Memory B cell (primary cell): ENCODE measurements around the gene ZNF467.

Experiments used
- ATAC-seq: fragments of 150-1000 bp; cut with Tn5 transposase; 2 replicates; pipeline ENCODE4 v1.10.0; 2021; ENCODE audit warnings: low read depth, mild to moderate bottlenecking, moderate library complexity
- DNase-seq, 2 donors: peaks; one replicate each; pipeline ENCODE4 v3.0.0; 2022; ENCODE audit warnings: low spot score in 2 of 2
- H3K27ac Mint-ChIP-seq: one replicate; pipeline ENCODE4 v1.8.0; 2022; ENCODE audit warnings: mild to moderate bottlenecking, moderate library complexity, mixed read lengths
- H3K27me3 Mint-ChIP-seq: one replicate; pipeline ENCODE4 v1.8.0; 2022; ENCODE audit warnings: mixed read lengths
- H3K36me3 Mint-ChIP-seq: one replicate; pipeline ENCODE4 v1.8.0; 2022; ENCODE audit warnings: mild to moderate bottlenecking, mixed read lengths
- H3K4me1 Mint-ChIP-seq: one replicate; pipeline ENCODE4 v1.8.0; 2022; ENCODE audit warnings: mixed read lengths
- H3K4me3 Mint-ChIP-seq: one replicate; pipeline ENCODE4 v1.8.0; 2022; ENCODE audit warnings: mild to moderate bottlenecking, moderate library complexity, mixed read lengths
- H3K9me3 Mint-ChIP-seq: one replicate; pipeline ENCODE4 v1.8.0; 2022; ENCODE audit warnings: mixed read lengths

The ZNF467 gene

DNA sequence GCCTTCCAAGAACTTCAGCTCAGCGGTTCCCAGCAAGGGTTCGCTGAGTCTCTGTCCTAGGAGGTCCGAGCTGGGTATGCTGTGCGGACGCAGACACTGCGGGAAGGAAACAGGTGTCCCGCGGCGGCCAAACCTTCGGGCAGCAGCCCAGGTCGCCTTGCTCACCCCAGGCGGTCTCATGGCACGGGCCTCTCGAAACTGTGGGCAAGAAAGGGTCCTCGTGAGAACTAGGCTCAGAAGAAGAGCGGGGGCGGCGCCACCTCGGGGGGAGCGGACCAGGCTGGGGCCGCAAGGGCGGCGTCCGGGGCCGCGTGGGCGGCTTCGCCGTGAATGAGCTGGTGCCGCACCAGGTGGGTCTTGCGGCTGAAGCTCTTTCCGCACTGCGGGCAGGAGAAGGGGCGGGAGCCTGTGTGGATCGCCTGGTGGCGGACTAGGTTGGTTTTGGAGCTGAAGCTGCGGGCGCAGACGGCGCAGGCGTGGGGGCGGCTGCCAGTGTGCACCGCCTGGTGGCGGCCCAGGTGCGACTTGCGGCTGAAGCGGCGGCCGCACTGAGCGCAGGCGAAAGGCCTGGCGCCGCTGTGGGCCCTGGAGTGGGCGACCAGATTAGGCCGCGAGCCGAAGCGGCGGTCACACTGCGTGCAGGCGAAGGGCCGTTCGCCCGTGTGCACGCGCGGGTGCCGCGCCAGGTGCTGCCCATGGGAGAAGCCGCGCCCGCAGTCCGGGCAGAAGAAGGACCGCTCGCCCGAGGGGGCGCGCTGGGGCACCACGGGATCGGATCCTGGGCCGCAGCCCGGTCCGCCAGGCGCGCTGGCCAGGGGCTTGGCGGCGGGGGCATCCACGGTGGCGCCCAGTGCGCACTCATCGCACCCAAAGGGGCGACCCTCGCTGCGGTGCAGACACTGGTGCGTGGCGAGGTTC is 8.6 kb downstream of the ZNF467 start:
- H3K27me3 Mint-ChIP-seq: peaks cover 7% of the 10 kb centered on the region
- no peak overlapping the region for H3K27ac Mint-ChIP-seq
- peaks cover 2% of the 10 kb centered on the region for H3K36me3 Mint-ChIP-seq
- H3K4me3 Mint-ChIP-seq: no peak overlapping the region
- ATAC-seq (no peak), DNase-seq (no peak)
- no peaks in the 10 kb centered on the region for H3K4me1 Mint-ChIP-seq
- H3K9me3 Mint-ChIP-seq: no peaks in the 10 kb centered on the region

DNA sequence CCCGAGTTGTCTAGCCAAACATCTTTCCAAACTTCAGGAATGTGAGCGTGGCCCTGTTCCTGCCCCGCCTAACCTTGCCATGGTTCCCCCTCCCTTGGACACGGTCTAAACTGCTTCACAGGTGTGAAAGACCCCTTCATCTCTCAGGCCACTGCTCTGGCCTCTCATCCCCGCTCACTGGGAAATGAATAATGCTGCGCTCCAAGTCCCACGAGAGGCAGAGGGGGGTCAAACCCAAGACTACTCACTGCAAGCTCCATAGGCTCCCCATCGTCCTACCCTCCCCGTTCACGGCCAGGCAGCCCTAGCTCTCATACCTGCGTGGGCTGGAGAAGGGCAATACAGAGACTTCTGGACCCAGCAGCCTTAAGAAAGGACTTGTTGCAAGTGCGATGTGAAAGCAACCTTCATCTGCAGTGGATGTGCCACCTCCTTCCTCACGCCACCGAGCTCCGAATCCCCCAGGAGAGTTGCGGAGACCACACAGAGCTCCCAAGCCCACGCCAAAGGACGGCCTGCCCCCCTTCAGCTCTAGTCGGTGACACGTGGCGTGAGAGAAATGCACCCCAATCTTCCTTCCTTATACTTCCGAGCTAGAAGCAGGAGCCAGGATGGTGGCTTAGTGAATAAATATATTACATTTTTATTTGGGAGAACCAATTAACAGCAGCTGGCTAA is 9.7 kb downstream of the ZNF467 start:
- Mint-ChIP-seq H3K36me3 (peaks cover 2% of the 10 kb centered on the region), H3K9me3 (no peaks in the 10 kb centered on the region), H3K27me3 (peaks cover 7% of the 10 kb centered on the region), H3K27ac (no peak overlapping the region), H3K4me1 (no peaks in the 10 kb centered on the region), H3K4me3 (no peak overlapping the region)
- no peak for DNase-seq
- ATAC-seq: no peak

GRCh38 chr7:149762610-149763009 is 10.8 kb downstream of the ZNF467 start:
- no peak overlapping the region for H3K27ac Mint-ChIP-seq
- DNase-seq (no peak), ATAC-seq (no peak)
- no peaks in the 10 kb centered on the region for H3K36me3 Mint-ChIP-seq
- no peak overlapping the region for H3K4me3 Mint-ChIP-seq
- no peaks in the 10 kb centered on the region for H3K4me1 Mint-ChIP-seq
- H3K27me3 Mint-ChIP-seq: peaks cover 3% of the 10 kb centered on the region
- no peaks in the 10 kb centered on the region for H3K9me3 Mint-ChIP-seq

GRCh38 chr7:149762089-149762488 is 11.3 kb downstream of the ZNF467 start:
- H3K4me1 Mint-ChIP-seq: no peaks in the 10 kb centered on the region
- DNase-seq (no peak), ATAC-seq (no peak)
- no peak overlapping the region for H3K27ac Mint-ChIP-seq
- H3K27me3 Mint-ChIP-seq: peaks cover 3% of the 10 kb centered on the region
- H3K9me3 Mint-ChIP-seq: no peaks in the 10 kb centered on the region
- no peak overlapping the region for H3K4me3 Mint-ChIP-seq
- H3K36me3 Mint-ChIP-seq: no peaks in the 10 kb centered on the region

- H3K27ac Mint-ChIP-seq: no peak overlapping the region
- peaks cover 3% of the 10 kb centered on the region for H3K27me3 Mint-ChIP-seq
- H3K36me3 Mint-ChIP-seq: no peaks in the 10 kb centered on the region
- DNase-seq: no peak
- H3K9me3 Mint-ChIP-seq: peaks cover 3% of the 10 kb centered on the region
- no peak for ATAC-seq
- H3K4me3 Mint-ChIP-seq: no peak overlapping the region
- H3K4me1 Mint-ChIP-seq: no peaks in the 10 kb centered on the region
Measured at GRCh38 chr7:149761307-149761706, 12.1 kb downstream of the ZNF467 start.

- H3K4me1 Mint-ChIP-seq: no peaks in the 10 kb centered on the region
- no peak overlapping the region for H3K4me3 Mint-ChIP-seq
- no peak overlapping the region for H3K27ac Mint-ChIP-seq
- DNase-seq (no peak), ATAC-seq (no peak)
- H3K9me3 Mint-ChIP-seq: peaks cover 3% of the 10 kb centered on the region
- H3K36me3 Mint-ChIP-seq: no peaks in the 10 kb centered on the region
- peaks cover 6% of the 10 kb centered on the region for H3K27me3 Mint-ChIP-seq
Measured at GRCh38 chr7:149760538-149760937, 12.8 kb downstream of the ZNF467 start.

DNA sequence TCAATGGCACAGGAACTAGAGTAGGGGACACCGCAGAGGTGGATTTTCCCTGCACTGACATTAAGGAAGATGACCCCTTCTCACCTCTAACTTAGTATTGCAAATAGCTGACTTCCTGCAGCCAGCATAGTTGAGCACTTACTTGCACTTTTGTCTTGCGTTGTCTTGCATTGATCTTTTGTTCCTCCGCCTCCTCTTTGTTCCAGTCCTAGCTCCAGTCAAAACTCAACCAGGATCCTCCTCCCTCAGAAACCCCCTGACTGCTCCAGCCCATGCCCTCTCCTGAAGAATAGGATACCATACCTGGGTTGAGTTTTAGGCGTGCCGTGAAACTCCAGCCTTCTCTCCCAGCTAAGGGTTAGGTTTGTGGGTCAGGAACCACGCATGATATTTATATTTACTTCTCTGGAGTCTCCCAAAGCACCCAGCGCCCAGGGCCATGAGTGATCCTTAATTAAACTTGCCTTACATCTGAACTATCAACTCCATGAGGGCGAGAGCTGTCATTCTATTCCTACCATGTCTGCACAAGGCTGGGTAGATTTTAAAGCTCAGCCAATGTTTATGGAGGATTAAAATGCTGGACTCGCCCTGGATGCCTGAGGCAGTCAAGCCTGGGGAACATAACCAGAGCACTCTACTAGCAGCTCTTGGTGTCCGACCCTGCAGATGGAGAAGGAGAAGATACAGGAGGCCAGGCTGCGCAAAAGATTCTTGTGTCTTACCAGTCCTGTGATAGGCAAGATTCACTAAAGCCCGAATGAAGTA is 14.1 kb downstream of the ZNF467 start:
- H3K9me3 Mint-ChIP-seq: peaks cover 3% of the 10 kb centered on the region
- no peaks in the 10 kb centered on the region for H3K4me1 Mint-ChIP-seq
- ATAC-seq (no peak), DNase-seq (no peak)
- peaks cover 6% of the 10 kb centered on the region for H3K27me3 Mint-ChIP-seq
- H3K36me3 Mint-ChIP-seq: no peaks in the 10 kb centered on the region
- H3K27ac Mint-ChIP-seq: no peak overlapping the region
- H3K4me3 Mint-ChIP-seq: no peak overlapping the region

DNA sequence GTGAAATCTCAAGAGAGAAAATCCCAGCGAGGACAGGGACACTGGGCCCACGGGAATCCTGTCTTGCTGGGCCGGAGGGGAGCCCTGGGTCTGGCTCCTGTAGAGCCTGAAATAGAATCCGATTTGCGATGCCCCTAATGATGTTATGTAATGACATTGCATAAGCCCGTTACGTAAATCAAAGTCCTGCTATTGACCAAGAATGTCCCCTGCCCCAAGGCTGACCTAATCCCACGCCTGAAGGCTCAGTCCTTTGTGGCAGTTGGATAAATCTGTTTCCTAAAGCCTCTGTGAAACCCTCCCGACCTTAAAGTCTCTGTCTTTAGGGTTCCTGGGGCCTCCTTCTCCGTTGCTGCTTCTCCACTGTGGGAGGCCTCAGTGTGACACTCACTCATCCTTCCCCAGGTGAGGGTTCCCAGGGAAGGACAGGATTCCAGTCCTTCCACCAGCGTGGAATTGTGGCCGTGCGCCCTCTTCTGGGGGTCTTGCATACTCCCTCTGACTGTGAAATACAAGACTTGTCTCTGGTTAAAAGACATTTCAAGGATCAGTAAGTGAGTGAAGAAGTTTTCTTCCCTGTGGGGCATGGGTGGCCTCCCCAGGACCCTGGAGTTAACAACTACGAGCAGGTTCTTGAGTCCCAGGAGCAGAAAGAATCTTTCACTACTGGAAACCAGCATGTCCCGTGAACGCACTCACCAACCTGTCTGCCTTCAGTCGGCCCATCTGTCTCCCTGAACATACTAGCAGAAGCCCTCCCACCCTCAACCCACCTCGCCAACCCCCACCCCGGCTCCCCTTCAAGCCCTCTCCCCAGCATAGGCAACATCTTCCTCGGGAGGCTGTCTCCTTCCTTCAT is 19.8 kb downstream of the ZNF467 start:
- H3K27ac Mint-ChIP-seq: no peak overlapping the region
- H3K27me3 Mint-ChIP-seq: peaks cover 5% of the 10 kb centered on the region
- peaks cover 3% of the 10 kb centered on the region for H3K36me3 Mint-ChIP-seq
- ATAC-seq: no peak
- H3K4me3 Mint-ChIP-seq: no peak overlapping the region
- H3K4me1 Mint-ChIP-seq: no peaks in the 10 kb centered on the region
- no peak for DNase-seq
- peaks cover 4% of the 10 kb centered on the region for H3K9me3 Mint-ChIP-seq

GRCh38 chr7:149752646-149753045 is 20.7 kb downstream of the ZNF467 start:
- H3K27me3 Mint-ChIP-seq: peaks cover 5% of the 10 kb centered on the region
- ATAC-seq: no peak
- H3K27ac Mint-ChIP-seq: no peak overlapping the region
- no peak for DNase-seq
- H3K4me1 Mint-ChIP-seq: no peaks in the 10 kb centered on the region
- peaks cover 4% of the 10 kb centered on the region for H3K9me3 Mint-ChIP-seq
- no peak overlapping the region for H3K4me3 Mint-ChIP-seq
- H3K36me3 Mint-ChIP-seq: peaks cover 3% of the 10 kb centered on the region

GRCh38 chr7:149751043-149751775 is 22.2 kb downstream of the ZNF467 start:
- peaks cover 5% of the 10 kb centered on the region for H3K27me3 Mint-ChIP-seq
- DNase-seq: no peak
- no peak for ATAC-seq
- no peaks in the 10 kb centered on the region for H3K4me1 Mint-ChIP-seq
- H3K9me3 Mint-ChIP-seq: peaks cover 2% of the 10 kb centered on the region
- H3K36me3 Mint-ChIP-seq: peaks cover 3% of the 10 kb centered on the region
- H3K4me3 Mint-ChIP-seq: no peak overlapping the region
- H3K27ac Mint-ChIP-seq: no peak overlapping the region

GRCh38 chr7:149750122-149750845 is 23.1 kb downstream of the ZNF467 start:
- ATAC-seq (no peak), DNase-seq (no peak)
- no peak overlapping the region for H3K4me3 Mint-ChIP-seq
- peaks cover 3% of the 10 kb centered on the region for H3K36me3 Mint-ChIP-seq
- no peak overlapping the region for H3K27ac Mint-ChIP-seq
- peaks cover 4% of the 10 kb centered on the region for H3K27me3 Mint-ChIP-seq
- no peaks in the 10 kb centered on the region for H3K4me1 Mint-ChIP-seq
- peaks cover 2% of the 10 kb centered on the region for H3K9me3 Mint-ChIP-seq

GRCh38 chr7:149748076-149748874 is 25.1 kb downstream of the ZNF467 start:
- Mint-ChIP-seq H3K4me1 (no peaks in the 10 kb centered on the region), H3K4me3 (no peak overlapping the region), H3K27me3 (peaks cover 2% of the 10 kb centered on the region), H3K9me3 (peaks cover 2% of the 10 kb centered on the region), H3K27ac (no peak overlapping the region), H3K36me3 (peaks cover 3% of the 10 kb centered on the region)
- no peak for DNase-seq
- no peak for ATAC-seq
